Pancreas (tissue), 10 donors: ENCODE data around the gene C12orf60. TPM values are rescaled to one million over a fixed set of nuclear protein-coding genes. Genes with fewer than 3 reads are reported as not detected.
"Not testable (repeated sequence)": the region's sequence is repeated elsewhere in the genome, so short reads cannot be mapped to it uniquely, and the experiment has no call there.

Source experiments
- ATAC-seq, 4 donors: fragments of 200-7000 bp; cut with Tn5 transposase; one replicate each; pipeline versions ENCODE4 v1.8.0 to v1.9.1; 2020; ENCODE audit warnings: mild to moderate bottlenecking in 4 of 4, moderate library complexity in 4 of 4
- DNase-seq, 6 donors: peaks; one replicate each; pipeline ENCODE4 v3.0.0-alpha.2; 2020
- FAIRE-seq: peaks from 2 replicates; lab custom pipeline; 2012; peaks lifted over from hg19 to GRCh38; lab: Jason Lieb, UNC
- H3K27ac ChIP-seq, 4 donors: fragments of 200-600 bp; sonication (generic); 1 replicate in 3 of 4; 2 replicates in 1 of 4; pipeline versions ENCODE4 v1.5.0 to v1.8.0; 2020
- H3K27me3 ChIP-seq, 4 donors: fragments of 200-600 bp; one replicate each; pipeline ENCODE4 v1.8.0; 2021
- H3K36me3 ChIP-seq, 3 donors: fragments of 200-600 bp; sonication (generic) in 1 of 3; one replicate each; pipeline versions ENCODE4 v1.5.0 to v1.8.0; 2020 to 2021
- H3K4me1 ChIP-seq, 3 donors: fragments of 200-600 bp; one replicate each; pipeline ENCODE4 v1.8.0; 2021
- H3K4me3 ChIP-seq, 4 donors: fragments of 200-600 bp; sonication (generic) in 2 of 4; one replicate each; pipeline versions ENCODE4 v1.5.0 to v1.8.0; 2020 to 2021
- H3K9me3 ChIP-seq, 4 donors: fragments of 200-600 bp; one replicate each; pipeline ENCODE4 v1.8.0; 2021
- WGBS, 2 donors: extraction: QIAGEN DNeasy Blood & Tissue Kit; methylation state at CpG; one replicate each; pipeline ENCODE4 v1.1.7; 2013; 5-methylcytosine and 5-hydroxymethylcytosine counted together
- intact Hi-C, 3 donors: fragments of 100-400 bp; cut with DNase I; formaldehyde crosslinking; loops; one replicate each; pipeline versions ENCODE4 v1.11.1 to v1.14.2; 2022
- polyA plus RNA-seq, 2 donors: library from polyadenylated mRNA; stranded (reverse); fragments of 200-250 nt; gene quantifications; one replicate each; pipeline ENCODE4 v1.2.3, GENCODE V29; 2013
- total RNA-seq, 6 donors: library from RNA; stranded (reverse); fragmentation: NEBNext Ultra II Directional in 4 of 6; extraction: Animal tissue kit (Norgen Biotek cat#: 25700) in 4 of 6; gene quantifications; one replicate each; pipeline versions ENCODE4 v1.2.1 to v1.2.4, GENCODE V29; 2021 to 2023
- TF ChIP-seq, protein P1 (sequence below), 4 donors: fragments of 200-600 bp; sonication (generic) in 3 of 4; IDR thresholded peaks; one replicate each; pipeline versions ENCODE4 v1.5.0 to v1.8.0; 2021; ENCODE audit warnings: antibody characterized with exemption in 4 of 4
- donor health status: healthy with polysubstance abuse.
- donor health status: DM: no; HTN: no; CAD: no; lungs with moderate emphysema.
- donor health status: DM: no; HTN: no; CAD: no.
- donor health status: control.
- donor health status: control.
- donor health status: Bipolar disorder and iron deficiency.
- donor health status: DM: yes; HTN: yes; CAD: no.
- donor health status: DM: no; HTN: no; CAD: no.
- donor health status: DM: no; HTN: no; CAD: no.
- donor health status: DM: yes; HTN: yes; CAD: no.

C12orf60 gene
- total RNA-seq, result 1 to 10 TPM in 1 of 6 donors, under 1 TPM in 5; 0.28 to 1.0 (median 0.54) TPM
- polyA plus RNA-seq, result under 1 TPM; 0.72 to 0.89 TPM

DNA sequence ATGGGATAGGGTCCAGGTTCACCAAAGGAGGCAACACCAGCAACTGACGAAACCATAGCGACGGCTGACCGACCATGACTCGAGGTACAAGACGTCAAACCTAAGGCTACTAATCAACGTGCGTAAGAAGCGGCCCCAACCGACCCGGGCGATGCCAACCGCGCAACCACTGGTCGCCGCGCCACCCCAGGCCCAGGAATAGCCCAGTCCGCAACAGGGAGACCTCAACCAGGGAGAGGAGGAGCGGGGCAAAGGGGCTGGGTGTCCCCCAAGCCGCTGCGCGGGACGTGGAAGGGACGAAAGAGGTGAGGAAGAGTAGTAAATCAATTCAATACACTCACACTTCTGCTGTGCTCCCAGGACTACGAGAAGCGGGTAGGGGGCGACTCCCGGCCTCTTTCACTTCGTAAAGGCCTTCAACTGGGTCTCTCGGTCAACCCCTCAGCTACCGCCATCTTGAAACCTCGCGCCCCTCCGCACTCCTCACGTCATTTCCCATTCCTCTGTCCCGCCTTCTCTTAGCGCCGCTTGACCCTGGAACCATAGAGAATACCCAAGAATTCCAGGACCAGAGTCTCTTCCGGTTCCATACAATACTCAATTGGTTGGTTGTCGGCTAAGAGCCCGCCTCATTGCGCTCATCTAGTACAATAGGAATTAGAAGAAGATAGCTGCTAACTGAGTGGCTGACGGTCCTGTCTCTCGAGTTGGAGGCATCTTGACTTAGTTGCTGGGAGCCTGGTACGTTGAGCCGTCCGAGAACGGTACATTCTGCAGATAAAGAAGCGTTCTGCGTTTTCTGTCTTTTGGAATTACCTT, at the start of gene C12orf60, which contains the start of gene WBP11:
TSS of gene C12orf60 (plus strand) at position 660 of the 819 bp plus-strand sequence. CDS start 19,266 bp downstream, outside the sequence.
TSS of gene WBP11 (minus strand) at position 468 of the 819 bp plus-strand sequence. CDS start 2,095 bp downstream, outside the sequence.
- ATAC-seq (peak; percentile 98 to 100 (median 100)), FAIRE-seq (peak; percentile 99), DNase-seq (peak; percentile 85 to 96 (median 92))
- no peaks in the 10 kb centered on the region for H3K9me3 ChIP-seq
- intact Hi-C loops, result no loop called here
- peaks cover 7 to 16% (median 11%) of the 10 kb centered on the region in 3 donors for H3K4me1 ChIP-seq
- H3K36me3 ChIP-seq, result peaks cover 0 to 11% (median 2%) of the 10 kb centered on the region in 3 donors
- H3K4me3 ChIP-seq, result peak within 1 kb of the TSS; percentile 72 to 89 (median 84)
- H3K27ac ChIP-seq, result peak within 1 kb of the TSS; percentile 68 to 87 (median 77)
- WGBS, 2 donors, result 0% methylated on average over 50 of the region's 50 CpGs
- H3K27me3 ChIP-seq, result no peaks in the 10 kb centered on the region
- TF ChIP-seq, protein P1, sequence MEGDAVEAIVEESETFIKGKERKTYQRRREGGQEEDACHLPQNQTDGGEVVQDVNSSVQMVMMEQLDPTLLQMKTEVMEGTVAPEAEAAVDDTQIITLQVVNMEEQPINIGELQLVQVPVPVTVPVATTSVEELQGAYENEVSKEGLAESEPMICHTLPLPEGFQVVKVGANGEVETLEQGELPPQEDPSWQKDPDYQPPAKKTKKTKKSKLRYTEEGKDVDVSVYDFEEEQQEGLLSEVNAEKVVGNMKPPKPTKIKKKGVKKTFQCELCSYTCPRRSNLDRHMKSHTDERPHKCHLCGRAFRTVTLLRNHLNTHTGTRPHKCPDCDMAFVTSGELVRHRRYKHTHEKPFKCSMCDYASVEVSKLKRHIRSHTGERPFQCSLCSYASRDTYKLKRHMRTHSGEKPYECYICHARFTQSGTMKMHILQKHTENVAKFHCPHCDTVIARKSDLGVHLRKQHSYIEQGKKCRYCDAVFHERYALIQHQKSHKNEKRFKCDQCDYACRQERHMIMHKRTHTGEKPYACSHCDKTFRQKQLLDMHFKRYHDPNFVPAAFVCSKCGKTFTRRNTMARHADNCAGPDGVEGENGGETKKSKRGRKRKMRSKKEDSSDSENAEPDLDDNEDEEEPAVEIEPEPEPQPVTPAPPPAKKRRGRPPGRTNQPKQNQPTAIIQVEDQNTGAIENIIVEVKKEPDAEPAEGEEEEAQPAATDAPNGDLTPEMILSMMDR (IDR thresholded peaks at IDR 0.05), result no peak

DNA sequence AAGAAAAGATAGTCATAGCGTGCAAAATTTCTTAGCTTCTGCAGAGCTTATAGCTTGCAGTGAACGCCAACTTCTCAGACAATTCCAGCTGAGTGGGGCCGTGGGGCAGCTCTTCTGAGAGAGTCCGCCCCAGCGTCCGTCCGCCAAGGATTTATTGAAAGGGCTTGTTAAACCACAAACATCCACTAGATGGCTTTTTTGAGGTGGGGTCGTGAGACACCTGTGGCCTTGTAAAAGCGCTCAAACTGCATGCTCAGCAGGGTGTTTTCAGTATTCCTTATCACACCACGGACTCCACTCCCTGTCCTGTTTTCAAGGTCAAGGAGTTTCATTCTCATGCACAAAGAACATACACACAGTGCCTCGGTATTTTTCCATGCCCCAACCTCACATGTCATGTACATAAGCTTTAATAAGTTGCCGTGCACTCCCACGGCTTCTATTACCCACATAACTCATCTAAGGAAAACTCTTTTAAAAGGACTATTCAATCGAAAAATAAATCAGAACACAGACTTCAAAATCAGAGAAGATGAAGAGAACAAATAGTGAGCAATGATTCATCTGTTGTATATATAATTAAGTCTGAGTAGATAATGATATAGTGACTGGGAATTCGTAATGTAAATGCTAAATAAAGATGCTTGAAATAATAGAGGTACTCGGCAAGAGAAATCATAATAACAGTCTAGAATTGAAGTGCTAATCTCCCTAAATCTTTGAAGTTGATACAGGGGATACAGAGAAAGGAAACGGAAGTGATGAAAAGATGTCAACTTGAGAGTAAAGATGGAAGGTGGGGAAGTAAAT, 46.9 kb upstream of the C12orf60 start:
- DNase-seq, result no peak

DNA sequence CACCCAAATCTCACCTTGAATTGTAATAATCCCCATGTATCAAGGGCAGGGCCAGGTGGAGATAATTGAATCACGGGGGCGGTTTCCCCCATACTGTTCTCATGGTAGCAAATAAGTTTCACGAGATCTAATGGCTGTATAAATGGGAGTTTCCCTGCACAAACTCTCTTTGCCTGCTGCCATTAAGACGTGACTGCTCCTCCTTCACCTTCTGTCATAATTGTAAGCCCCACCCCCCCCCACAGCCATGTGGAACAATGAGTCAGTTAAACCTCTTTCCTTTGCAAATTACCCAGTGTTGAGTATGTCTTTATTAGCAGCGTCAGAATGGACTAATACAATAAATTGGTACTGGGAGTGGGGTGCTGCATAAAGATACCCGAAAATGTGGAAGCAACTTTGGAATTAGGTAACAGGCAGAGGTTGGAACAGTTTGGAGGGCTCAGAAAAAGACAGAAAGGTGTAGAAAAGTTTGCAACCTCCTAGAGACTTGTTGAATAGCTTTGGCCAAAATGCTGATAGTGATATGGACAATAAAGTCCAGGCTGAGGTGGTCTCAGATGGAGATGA, 43.7 kb upstream of the C12orf60 start:
- H3K9me3 ChIP-seq, H3K4me1 ChIP-seq, ATAC-seq, FAIRE-seq, H3K27ac ChIP-seq, H3K27me3 ChIP-seq, H3K36me3 ChIP-seq, DNase-seq, intact Hi-C loops, H3K4me3 ChIP-seq: not testable (repeated sequence)
- 80 to 94% methylated on average over 6 of the region's 6 CpGs for WGBS, 2 donors

More for the DNA sequence above, 46.9 kb upstream of the C12orf60 start:
- Histone ChIP-seq H3K36me3 (no peaks in the 10 kb centered on the region), H3K4me1 (no peaks in the 10 kb centered on the region), H3K4me3 (no peak overlapping the region), H3K9me3 (no peaks in the 10 kb centered on the region), H3K27me3 (no peaks in the 10 kb centered on the region), H3K27ac (no peak overlapping the region)
- FAIRE-seq (no peak), ATAC-seq (peak in 2 of 4 donors; percentile 21 to 70)
- WGBS, 2 donors, result 58 to 59% methylated on average over 17 of the region's 17 CpGs
- TF ChIP-seq, protein P1 (IDR thresholded peaks at IDR 0.05), result no peak
- intact Hi-C loops, result no loop called here

DNA sequence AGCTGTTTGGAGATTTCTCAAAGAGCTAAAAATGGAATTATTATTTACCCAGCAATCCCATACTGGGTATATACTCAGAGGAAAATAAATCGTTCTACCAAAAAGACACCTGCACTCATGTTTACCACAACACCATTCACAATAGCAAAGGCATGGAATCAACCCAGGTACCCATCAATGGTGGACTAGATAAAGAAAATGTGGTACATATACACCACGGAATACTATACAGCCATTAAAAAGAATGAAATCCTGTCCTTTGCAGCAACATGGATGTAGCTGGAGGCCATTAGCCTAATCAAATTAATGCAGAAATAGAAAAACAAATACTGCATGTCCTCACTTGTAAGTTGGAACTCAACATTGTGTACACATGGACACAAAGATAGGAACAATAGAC, 38.1 kb upstream of the C12orf60 start:
- peaks cover 0 to 5% (median 2%) of the 10 kb centered on the region in 3 donors for H3K4me1 ChIP-seq
- H3K27ac ChIP-seq, result no peak overlapping the region
- no peak for ATAC-seq

DNA sequence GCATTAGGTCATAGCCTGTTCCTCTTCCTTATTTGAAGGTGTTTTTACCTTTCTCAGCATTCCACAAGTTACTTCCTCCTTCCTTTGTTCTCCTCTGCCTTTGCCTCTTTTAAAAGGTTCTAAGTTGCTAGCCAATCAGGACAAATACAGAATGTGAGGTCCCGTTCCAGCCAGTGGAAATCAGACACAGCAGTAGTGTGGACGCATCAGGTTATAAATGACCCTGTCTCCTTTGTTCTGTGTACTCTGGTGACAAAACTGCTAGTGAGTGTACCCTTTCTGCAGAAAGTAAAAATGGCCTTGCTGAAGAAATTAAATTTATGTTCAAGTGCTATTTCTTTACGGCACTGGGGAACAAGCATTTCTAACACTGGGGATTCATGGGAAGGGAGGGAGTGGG, 37.5 kb upstream of the C12orf60 start:
- H3K4me1 ChIP-seq, FAIRE-seq, intact Hi-C loops, ATAC-seq, H3K36me3 ChIP-seq, H3K4me3 ChIP-seq, H3K27ac ChIP-seq, H3K9me3 ChIP-seq, H3K27me3 ChIP-seq, DNase-seq: not testable (repeated sequence)
- WGBS, 2 donors, result 68 to 76% methylated on average over 3 of the region's 3 CpGs

More for the DNA sequence above, 38.1 kb upstream of the C12orf60 start:
- intact Hi-C loops, result no loop called here
- Histone ChIP-seq H3K27me3 (no peaks in the 10 kb centered on the region), H3K36me3 (no peaks in the 10 kb centered on the region), H3K9me3 (no peaks in the 10 kb centered on the region), H3K4me3 (no peak overlapping the region)
- DNase-seq, result no peak
- WGBS, 2 donors, result 80 to 85% methylated on average over 2 of the region's 2 CpGs
- no peak for FAIRE-seq
- TF ChIP-seq, protein P1 (IDR thresholded peaks at IDR 0.05), result no peak
